ENCODE measurements around the gene CNTD1.
A peak's percentile ranks its signal among the peaks of the same experiment; 100 is the strongest.

Gene CNTD1, protein sequence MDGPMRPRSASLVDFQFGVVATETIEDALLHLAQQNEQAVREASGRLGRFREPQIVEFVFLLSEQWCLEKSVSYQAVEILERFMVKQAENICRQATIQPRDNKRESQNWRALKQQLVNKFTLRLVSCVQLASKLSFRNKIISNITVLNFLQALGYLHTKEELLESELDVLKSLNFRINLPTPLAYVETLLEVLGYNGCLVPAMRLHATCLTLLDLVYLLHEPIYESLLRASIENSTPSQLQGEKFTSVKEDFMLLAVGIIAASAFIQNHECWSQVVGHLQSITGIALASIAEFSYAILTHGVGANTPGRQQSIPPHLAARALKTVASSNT

DNA sequence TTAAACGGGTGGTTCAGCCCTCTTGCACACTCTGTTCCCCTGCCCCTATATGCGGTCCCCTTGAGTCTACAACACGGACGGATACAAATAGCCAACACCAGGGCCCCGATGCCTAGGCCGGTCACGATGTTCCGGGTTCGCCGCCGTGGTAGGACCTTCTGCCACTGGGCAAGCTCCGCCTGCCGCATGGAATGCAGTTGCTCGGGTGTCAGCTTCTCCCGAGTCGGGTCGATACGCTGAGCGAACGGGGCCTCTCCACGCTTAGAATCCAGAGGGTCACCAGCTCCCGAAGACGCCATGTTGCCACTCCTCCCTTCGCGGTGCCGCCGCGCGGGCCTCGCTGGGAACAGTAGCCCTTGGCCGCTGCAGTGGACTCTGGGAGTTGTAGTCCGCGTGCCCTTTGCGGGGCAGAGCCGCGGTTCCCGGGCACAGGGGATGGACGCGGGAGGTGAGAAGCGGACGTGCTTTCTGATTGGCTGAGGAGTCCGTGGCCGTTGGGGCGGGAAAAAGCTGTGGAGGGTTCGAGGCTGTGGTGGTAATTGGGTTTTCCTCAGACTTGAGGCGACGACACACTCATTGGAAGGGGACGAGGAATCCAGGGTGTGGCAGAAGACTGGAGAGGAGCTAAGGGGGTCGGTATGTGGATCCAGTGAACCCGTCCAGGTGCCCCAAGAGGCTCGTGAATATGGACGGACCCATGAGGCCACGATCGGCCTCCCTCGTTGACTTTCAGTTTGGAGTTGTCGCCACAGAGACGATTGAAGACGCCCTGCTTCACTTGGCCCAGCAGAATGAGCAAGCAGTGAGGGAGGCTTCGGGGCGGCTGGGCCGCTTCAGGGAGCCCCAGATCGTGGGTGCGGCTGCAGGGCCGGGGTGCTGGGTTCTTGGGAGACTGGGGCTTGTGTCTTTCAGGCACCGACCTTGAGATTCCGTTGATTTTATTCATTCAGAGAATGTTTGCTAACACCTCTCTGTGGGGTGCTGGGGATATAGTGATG is at the start of gene CNTD1, which contains the start of gene COA3:
TSS of gene CNTD1 (plus strand) at position 479 of the 998 bp plus-strand sequence. CDS start at position 686, 207 bp downstream.
TSS of gene COA3 (minus strand) at position 322 of the 998 bp plus-strand sequence. CDS start at position 299, 23 bp downstream.
- H3K27ac Mint-ChIP-seq, result peak within 1 kb of the TSS; percentile 85 to 98 (median 97)
- H3K27me3 Mint-ChIP-seq (ENCODE audit: low read depth), result no peaks in the 10 kb centered on the region
- TF ChIP-seq, protein P1, sequence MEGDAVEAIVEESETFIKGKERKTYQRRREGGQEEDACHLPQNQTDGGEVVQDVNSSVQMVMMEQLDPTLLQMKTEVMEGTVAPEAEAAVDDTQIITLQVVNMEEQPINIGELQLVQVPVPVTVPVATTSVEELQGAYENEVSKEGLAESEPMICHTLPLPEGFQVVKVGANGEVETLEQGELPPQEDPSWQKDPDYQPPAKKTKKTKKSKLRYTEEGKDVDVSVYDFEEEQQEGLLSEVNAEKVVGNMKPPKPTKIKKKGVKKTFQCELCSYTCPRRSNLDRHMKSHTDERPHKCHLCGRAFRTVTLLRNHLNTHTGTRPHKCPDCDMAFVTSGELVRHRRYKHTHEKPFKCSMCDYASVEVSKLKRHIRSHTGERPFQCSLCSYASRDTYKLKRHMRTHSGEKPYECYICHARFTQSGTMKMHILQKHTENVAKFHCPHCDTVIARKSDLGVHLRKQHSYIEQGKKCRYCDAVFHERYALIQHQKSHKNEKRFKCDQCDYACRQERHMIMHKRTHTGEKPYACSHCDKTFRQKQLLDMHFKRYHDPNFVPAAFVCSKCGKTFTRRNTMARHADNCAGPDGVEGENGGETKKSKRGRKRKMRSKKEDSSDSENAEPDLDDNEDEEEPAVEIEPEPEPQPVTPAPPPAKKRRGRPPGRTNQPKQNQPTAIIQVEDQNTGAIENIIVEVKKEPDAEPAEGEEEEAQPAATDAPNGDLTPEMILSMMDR (IDR thresholded peaks at IDR 0.05; ENCODE audit: unreplicated experiment in 3 of 3), result no peak
- H3K36me3 Mint-ChIP-seq (ENCODE audit: low read depth), result peaks cover 6% of the 10 kb centered on the region
- peaks cover 36% of the 10 kb centered on the region for H3K4me1 Mint-ChIP-seq
- H3K9me3 Mint-ChIP-seq, result no peaks in the 10 kb centered on the region
- peak within 1 kb of the TSS; percentile 97 to 99 (median 98) for H3K4me3 Mint-ChIP-seq

DNA sequence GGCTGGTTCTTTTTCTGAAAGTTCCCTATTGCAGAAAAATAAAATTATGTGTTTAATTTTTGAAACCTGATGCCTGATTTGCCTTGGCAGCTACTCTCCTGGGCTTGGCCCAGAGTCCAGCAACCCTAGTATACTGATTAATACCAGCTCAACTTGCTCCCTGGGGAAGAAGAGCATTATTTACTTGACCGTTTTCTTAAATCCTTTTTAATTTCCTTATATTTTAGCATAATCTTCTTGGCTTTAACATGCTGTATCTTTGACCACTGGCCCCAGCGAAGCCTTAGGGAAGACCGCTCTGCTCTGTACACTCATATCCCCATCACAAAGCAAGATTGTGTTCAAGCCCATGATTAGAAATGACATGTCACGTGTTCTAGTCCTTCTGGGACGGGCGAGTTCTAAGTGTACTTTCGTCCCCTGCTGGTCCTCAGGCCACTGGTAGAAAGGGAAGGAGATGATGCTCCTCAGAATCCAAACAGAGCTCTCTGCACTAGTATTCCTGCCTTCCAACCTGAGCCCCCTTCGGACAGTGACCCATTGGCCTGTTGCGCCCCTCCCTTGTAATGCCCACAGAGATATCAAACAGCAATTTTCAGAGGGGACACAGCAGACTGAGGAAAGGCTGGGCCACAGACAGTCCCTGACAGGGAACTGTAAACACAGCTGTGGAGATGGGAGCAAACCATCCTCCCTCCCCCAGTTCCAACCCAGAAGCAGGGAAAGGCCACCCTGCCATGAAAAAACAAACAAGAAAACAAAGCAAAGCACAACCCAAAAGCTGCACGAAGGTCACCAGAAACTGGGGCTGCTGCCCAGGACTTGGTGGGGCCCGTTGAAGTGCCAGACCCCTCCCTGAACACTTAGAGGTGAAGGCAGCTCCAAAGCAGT is 49.5 kb upstream of the CNTD1 start:
- TF ChIP-seq, protein P1 (IDR thresholded peaks at IDR 0.05; ENCODE audit: unreplicated experiment in 3 of 3), result no peak
- peaks cover 5% of the 10 kb centered on the region for H3K27me3 Mint-ChIP-seq (ENCODE audit: low read depth)
- H3K4me3 Mint-ChIP-seq, result peak overlapping the region in 2 of 3 experiments; percentile 6 to 31
- H3K27ac Mint-ChIP-seq, result peak overlapping the region; percentile 37 to 86 (median 60)
- H3K9me3 Mint-ChIP-seq, result no peaks in the 10 kb centered on the region
- no peaks in the 10 kb centered on the region for H3K36me3 Mint-ChIP-seq (ENCODE audit: low read depth)
- H3K4me1 Mint-ChIP-seq, result peaks cover 28% of the 10 kb centered on the region

DNA sequence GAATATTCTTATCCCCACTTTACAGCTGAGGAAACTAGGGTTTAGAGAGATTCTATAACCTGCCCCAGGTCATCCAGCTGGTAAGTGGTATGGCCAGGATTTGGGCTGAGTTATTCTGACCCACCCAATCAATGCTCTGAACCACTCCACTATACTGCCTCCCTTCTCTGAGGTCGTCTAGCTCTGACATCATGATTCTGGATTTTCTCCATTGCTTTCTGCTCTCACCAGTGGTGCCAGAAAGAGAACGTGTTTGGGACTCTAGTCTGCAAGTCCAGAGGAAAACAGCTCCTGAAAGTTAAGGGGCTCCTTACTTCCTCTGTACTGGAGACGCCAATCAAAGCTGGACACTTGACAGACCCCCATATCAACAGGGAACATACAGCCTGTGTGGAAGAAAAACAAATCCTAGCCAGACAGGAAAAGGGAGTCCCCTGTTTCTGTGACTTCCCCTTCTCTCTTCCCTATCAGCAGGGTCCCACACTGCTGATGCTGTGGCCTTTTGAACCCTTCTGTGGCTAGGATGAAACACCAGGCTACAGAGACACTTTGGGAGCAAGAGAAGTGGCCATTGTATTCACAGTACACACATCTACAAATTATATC is 47.8 kb upstream of the CNTD1 start:
- Mint-ChIP-seq H3K9me3 (no peaks in the 10 kb centered on the region), H3K4me3 (no peak overlapping the region), H3K4me1 (peaks cover 22% of the 10 kb centered on the region), H3K27me3 (ENCODE audit: low read depth) (peaks cover 5% of the 10 kb centered on the region), H3K36me3 (ENCODE audit: low read depth) (no peaks in the 10 kb centered on the region), H3K27ac (peak overlapping the region; percentile 35 to 80 (median 78))
- TF ChIP-seq, protein P1 (IDR thresholded peaks at IDR 0.05; ENCODE audit: unreplicated experiment in 3 of 3), result no peak

DNA sequence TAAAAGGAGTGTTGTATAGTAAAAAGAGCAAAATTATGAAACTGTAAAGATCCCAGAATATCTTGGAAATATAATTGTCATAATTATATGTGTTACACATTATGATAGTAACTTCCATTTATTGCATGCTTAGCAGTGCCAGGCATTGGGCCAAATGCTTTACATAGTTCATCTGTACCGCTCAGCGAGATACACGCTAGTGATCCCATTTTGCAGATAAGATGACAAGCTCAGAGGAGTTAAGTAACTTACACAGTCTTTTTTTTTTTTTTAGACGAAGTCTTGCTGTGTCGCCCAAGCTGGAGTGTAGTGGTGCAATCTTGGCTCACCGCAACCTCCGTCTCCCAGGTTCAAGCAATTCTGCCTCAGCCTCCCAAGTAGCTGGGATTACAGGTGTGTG is 47.0 kb upstream of the CNTD1 start:
- Mint-ChIP-seq H3K4me1 (peaks cover 22% of the 10 kb centered on the region), H3K27ac (no peak overlapping the region), H3K36me3 (ENCODE audit: low read depth) (no peaks in the 10 kb centered on the region), H3K4me3 (no peak overlapping the region), H3K9me3 (no peaks in the 10 kb centered on the region), H3K27me3 (ENCODE audit: low read depth) (peaks cover 5% of the 10 kb centered on the region)
- TF ChIP-seq, protein P1 (IDR thresholded peaks at IDR 0.05; ENCODE audit: unreplicated experiment in 3 of 3), result no peak

DNA sequence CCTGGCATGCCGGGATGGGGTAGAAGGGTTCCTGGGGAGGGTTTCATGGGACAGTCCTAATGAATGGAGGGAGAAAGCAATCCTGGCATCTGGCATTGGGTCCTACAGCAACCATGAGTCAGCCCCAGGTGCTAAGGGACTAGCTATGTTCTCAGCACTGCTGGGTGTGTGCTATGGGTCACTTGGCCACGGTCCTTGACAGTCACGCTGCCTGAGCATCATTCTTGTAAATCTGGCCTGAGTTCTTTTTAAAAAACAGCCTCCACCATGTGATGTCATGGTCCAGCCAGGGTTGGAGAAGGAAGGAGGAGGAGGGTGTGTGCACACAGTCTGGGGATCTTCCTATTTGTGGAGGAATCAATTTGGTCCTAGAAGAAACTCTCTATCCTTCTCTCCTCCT is 43.9 kb upstream of the CNTD1 start:
- Mint-ChIP-seq H3K27ac (no peak overlapping the region), H3K4me3 (no peak overlapping the region), H3K27me3 (ENCODE audit: low read depth) (peaks cover 11% of the 10 kb centered on the region), H3K9me3 (no peaks in the 10 kb centered on the region), H3K4me1 (peaks cover 13% of the 10 kb centered on the region), H3K36me3 (ENCODE audit: low read depth) (no peaks in the 10 kb centered on the region)
- TF ChIP-seq, protein P1 (IDR thresholded peaks at IDR 0.05; ENCODE audit: unreplicated experiment in 3 of 3), result no peak

Measured in nephron (organoid).